K562 (cell line): ENCODE data around the gene ARMH3. TPM values are rescaled to one million over a fixed set of nuclear protein-coding genes. Genes with fewer than 3 reads are reported as not detected.
A peak's percentile ranks its signal among the peaks of the same experiment; 100 is the strongest.

Experiments
- ATAC-seq: fragments of 200-7000 bp; cut with Tn5 transposase; 3 replicates; pipeline ENCODE4 v1.9.1; 2020; ENCODE audit warnings: moderate library complexity
- BruUV-seq: library from RNA; stranded (reverse); fragments of 400-500 nt; replicated peaks from 2 replicates; lab custom pipeline; 2021; lab: Mats Ljungman, UMichigan
- CTCF ChIA-PET: fragments of 300-600 bp; formaldehyde crosslinking; extraction: SDS; loops from one replicate; lab custom pipeline; 2021; ENCODE audit warnings: low intra/inter-chr PET ratio; lab: Yijun Ruan, JAX
- POLR2A ChIA-PET: fragments of 300-600, 350-650 bp; sonication (Branson Sonifier 250); formaldehyde crosslinking; extraction: SDS; loops from one replicate; lab custom pipeline; 2021; ENCODE audit warnings: antibody characterized with exemption, inconsistent platforms; lab: Yijun Ruan, JAX
- DNase-seq, 4 experiments: peaks; one replicate each; pipeline versions ENCODE4 v3.0.0 to v3.0.0-alpha.2; 2011 to 2018; ENCODE audit warnings: low spot score in 3 of 4, mixed read lengths in 3 of 4; ENCODE audit errors: extremely low read depth in 1 of 4
- FAIRE-seq: peaks from 2 replicates; lab custom pipeline; 2011; peaks lifted over from hg19 to GRCh38; lab: Jason Lieb, UNC
- H2AFZ ChIP-seq: 2 replicates; pipeline ENCODE4 v1.6.0; 2011; ENCODE audit warnings: low read depth, low read length, control low read depth, inconsistent platforms
- H3K27ac ChIP-seq: fragments of 200-600 bp; 3 replicates; pipeline ENCODE4 v1.8.0; 2011; ENCODE audit warnings: low read depth, mild to moderate bottlenecking, control low read depth, inconsistent platforms, low read length, moderate library complexity, mixed read lengths; ENCODE audit errors: extremely low read depth
- H3K27me3 ChIP-seq, 2 experiments: fragments of 300-600 bp in 1 of 2; 2 replicates in 1 of 2; 3 replicates in 1 of 2; pipeline versions ENCODE4 v1.6.0 to v1.8.0; 2011; ENCODE audit warnings: inconsistent platforms in 2 of 2, low read length in 2 of 2, mild to moderate bottlenecking in 1 of 2, mixed read lengths in 1 of 2, moderate library complexity in 1 of 2; ENCODE audit not compliant: control insufficient read depth in 2 of 2, insufficient read depth in 2 of 2
- H3K36me3 ChIP-seq: fragments of 300-600 bp; 3 replicates; pipeline ENCODE4 v1.8.0; 2011; ENCODE audit warnings: mild to moderate bottlenecking, low read length, inconsistent platforms; ENCODE audit not compliant: control insufficient read depth, insufficient read depth
- H3K4me1 ChIP-seq, 2 experiments: fragments of 200-600 bp in 1 of 2; replicated peaks in 1 of 2; 2 replicates in 1 of 2; 3 replicates in 1 of 2; pipeline versions ENCODE4 v1.5.1 to v1.8.0; 2011; ENCODE audit warnings: inconsistent platforms in 2 of 2, low read length in 2 of 2, mild to moderate bottlenecking in 1 of 2, mixed read lengths in 1 of 2, moderate library complexity in 1 of 2; ENCODE audit not compliant: control insufficient read depth in 2 of 2, insufficient read depth in 2 of 2
- H3K4me2 ChIP-seq: 2 replicates; pipeline ENCODE4 v1.6.1; 2011; ENCODE audit warnings: low read length, control low read depth, inconsistent platforms, mixed read lengths; ENCODE audit not compliant: insufficient read depth
- H3K4me3 ChIP-seq: fragments of 200-600 bp; sonication (generic), shearing (Covaris generic); 2 replicates; pipeline ENCODE4 v1.5.1; 2016; ENCODE audit warnings: control low read depth, inconsistent platforms
- H3K79me2 ChIP-seq: fragments of 200-600 bp; 3 replicates; pipeline ENCODE4 v1.8.0; 2011; ENCODE audit warnings: low read length, inconsistent platforms; ENCODE audit not compliant: control insufficient read depth, insufficient read depth
- H3K9ac ChIP-seq, 2 experiments: 2 replicates each; pipeline versions ENCODE4 v1.6.0 to v1.6.1; 2011; ENCODE audit warnings: low read depth in 2 of 2, low read length in 2 of 2, control low read depth in 1 of 2, inconsistent platforms in 1 of 2, mild to moderate bottlenecking in 1 of 2, mixed read lengths in 1 of 2; ENCODE audit not compliant: insufficient read depth in 1 of 2
- H3K9me1 ChIP-seq: one replicate; pipeline ENCODE4 v1.6.0; 2011; ENCODE audit warnings: inconsistent platforms, mild to moderate bottlenecking, low read length, moderate library complexity; ENCODE audit not compliant: control insufficient read depth, insufficient read depth
- H3K9me3 ChIP-seq: replicated peaks from 2 replicates; pipeline ENCODE4 v1.5.1; 2011; ENCODE audit warnings: low read depth, low read length, inconsistent platforms; ENCODE audit not compliant: control insufficient read depth, insufficient read depth
- H4K20me1 ChIP-seq: replicated peaks from 2 replicates; pipeline ENCODE4 v1.6.1; 2011; ENCODE audit warnings: low read length, inconsistent platforms, mixed read lengths; ENCODE audit not compliant: control insufficient read depth, insufficient read depth
- BRD4 ChIP-seq: fragments of 200-600 bp; sonication (generic); IDR thresholded peaks from 2 replicates; pipeline ENCODE4 v1.6.1; 2017; ENCODE audit warnings: inconsistent platforms
- PRDM10 ChIP-seq: fragments of 450-650 bp; IDR thresholded peaks from 2 replicates; pipeline ENCODE4 v1.6.1; 2018; ENCODE audit not compliant: partially characterized antibody
- WGBS: fragments of 100-300 bp; shearing (Covaris generic); methylation state at CpG from one replicate; pipeline ENCODE4 v1.1.6; 2016; ENCODE audit warnings: low coverage, mixed read lengths; ENCODE audit not compliant: insufficient coverage; ENCODE audit errors: missing lambda C conversion rate; 5-methylcytosine and 5-hydroxymethylcytosine counted together
- in situ Hi-C: fragments of 300-500 bp; cut with MboI; formaldehyde crosslinking; loops from 4 replicates; pipeline ENCODE4 v1.15.0; 2018; ENCODE audit warnings: inconsistent platforms, mixed read lengths
- intact Hi-C: fragments of 100-400 bp; cut with micrococcal nuclease; formaldehyde crosslinking; loops from 2 replicates; pipeline ENCODE4 v1.14.2; 2022
- polyA plus RNA-seq, 8 experiments: library from polyadenylated mRNA; depleted of rRNA in 4 of 8; stranded (reverse) in 5 of 8; unstranded in 3 of 8; fragments of >200 nt; fragmentation: Nextera tagmentation in 2 of 8; fragmentation: Illumina TruSeq in 1 of 8; extraction: Ambion mirVana in 2 of 8; extraction: Trizol in 1 of 8; gene quantifications; 2 replicates each; pipeline versions ENCODE4 v1.2.1 to v1.2.3, GENCODE V29; 2011 to 2014; ENCODE audit warnings: inconsistent platforms in 1 of 8, missing spikeins in 1 of 8
- total RNA-seq, 7 experiments: library from RNA; depleted of rRNA in 6 of 7; stranded (reverse); fragments of >200 nt in 6 of 7; fragmentation: Illumina TruSeq in 2 of 7; extraction: Trizol in 2 of 7; gene quantifications; 2 replicates each; pipeline versions ENCODE4 v1.2.1 to v1.2.3, GENCODE V29; 2011 to 2021; ENCODE audit warnings: low replicate concordance in 1 of 7

Gene ARMH3
- total and polyA plus RNA-seq, 9 of the 15 experiments (the other 6 are each of a cell fraction or from before 2014, with no cell fraction given) = 0.29 to 0.73 TPM; not detected in 7

DNA sequence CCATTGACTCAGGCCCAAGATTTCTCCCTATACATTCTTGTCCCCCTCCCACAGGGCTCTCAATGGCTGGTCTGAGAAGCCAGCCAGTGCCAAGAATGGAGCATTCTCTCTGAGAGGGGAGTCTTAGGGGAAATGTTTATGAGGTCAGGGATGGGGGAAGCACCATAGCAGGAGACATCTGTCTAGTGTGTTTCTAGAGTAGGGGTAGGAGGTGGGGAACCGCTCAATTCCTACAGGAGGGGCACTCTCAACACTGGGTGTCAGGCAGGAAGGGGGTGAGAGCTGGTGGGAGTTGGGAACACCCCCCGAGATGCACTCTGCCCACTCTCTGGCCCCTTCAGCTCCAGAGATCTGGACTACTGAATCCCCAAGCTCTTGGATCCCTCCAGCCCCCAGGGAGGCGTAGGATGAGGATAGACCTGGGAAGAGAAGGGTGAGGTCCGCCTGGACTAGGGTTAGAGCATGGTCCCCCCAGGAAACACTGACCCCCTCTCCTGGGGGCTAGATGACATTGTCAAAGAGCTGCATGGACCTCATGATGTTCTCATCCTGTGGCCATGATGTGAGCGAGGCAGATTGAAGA lies 229.0 kb downstream of the ARMH3 start:
- FAIRE-seq (no peak), DNase-seq (peak in 3 of 4 experiments; percentile 1 to 3 (median 2)), ATAC-seq (no peak)
- Histone ChIP-seq H3K4me1 (peaks cover 42 to 58% of the 10 kb centered on the region in 2 experiments), H2AFZ (no peak overlapping the region), H3K79me2 (peaks cover 18% of the 10 kb centered on the region), H3K4me3 (no peak overlapping the region), H3K9me3 (no peaks in the 10 kb centered on the region), H3K36me3 (peaks cover 31% of the 10 kb centered on the region; the same call in 2 of the 3 replicates), H3K27me3 (no peaks in the 10 kb centered on the region), H4K20me1 (0 out of 2 replicates have a peak, but pooled peaks cover 6% of the 10 kb centered on the region), H3K4me2 (no peak overlapping the region), H3K9ac (peak overlapping the region in 1 of 2 experiments; percentile 23; a peak in 1 of 4 replicates), H3K9me1 (peaks cover 9% of the 10 kb centered on the region), H3K27ac (no peak overlapping the region)
- POLR2A ChIA-PET = interaction anchor here (0.7 to 1.3 kb wide), 3 partner anchors 9 to 757 kb away, joined by 3 to 5 read pairs (median 3); partner anchors contain the start of gene OGA
- no TSS peak for BruUV-seq
- intact Hi-C loops (no loop called here), in situ Hi-C loops (loop anchor here (25.0 kb wide), 4 partner anchors 535 to 785 kb away; partner anchors contain the start of genes ACTR1A, CUEDC2 and SUFU)
- WGBS = 86% methylated on average over 2 of the region's 5 CpGs
- TF ChIP-seq PRDM10 = peak; percentile 81
- TF ChIP-seq BRD4 = no peak
- CTCF ChIA-PET = no interaction called here
